GM23248 (cell line): ENCODE measurements around the gene PRKD1.

Experiments used
- EZH2 ChIP-seq: fragments of 200-600 bp; sonication (generic); IDR thresholded peaks from 2 replicates; pipeline ENCODE4 v1.6.1; 2018; ENCODE audit warnings: antibody characterized with exemption, mild to moderate bottlenecking; ENCODE audit not compliant: insufficient read depth, poor library complexity, severe bottlenecking
- EZH2phosphoT487 ChIP-seq: fragments of 200-600 bp; sonication (generic); IDR thresholded peaks from 2 replicates; pipeline ENCODE4 v1.6.1; 2018; ENCODE audit warnings: antibody characterized with exemption, moderate library complexity, mild to moderate bottlenecking, low read depth; ENCODE audit not compliant: insufficient read depth

GRCh38 chr14:29687071-29687765 lies 240.4 kb downstream of the PRKD1 start:
- TF ChIP-seq EZH2 (no peak), EZH2phosphoT487 (no peak)
